HTR-8/SVneo (cell line): ENCODE measurements around the gene HSPD1.

Experiments
- DNase-seq: peaks from one replicate; pipeline ENCODE4 v3.0.0; 2011; ENCODE audit warnings: low spot score, mixed read lengths; ENCODE audit not compliant: insufficient read length
- FAIRE-seq: peaks from 2 replicates; lab custom pipeline; 2011; peaks lifted over from hg19 to GRCh38; lab: Jason Lieb, UNC

The HSPD1 gene

GRCh38 chr2:197499594-197500502, at the start of gene HSPD1, which contains the start of gene HSPE1:
HSPD1 (minus strand) TSS chr2:197499840; CDS start chr2:197498848, 992 bp downstream.
HSPE1 (plus strand) TSS chr2:197500379; CDS start chr2:197500437, 58 bp downstream.
- FAIRE-seq (peak; percentile 89), DNase-seq (peak; percentile 92)

GRCh38 chr2:197548582-197548981, 48.9 kb upstream of the HSPD1 start:
- FAIRE-seq (no peak), DNase-seq (no peak)

- DNase-seq (no peak), FAIRE-seq (no peak)
Measured at GRCh38 chr2:197547163-197547900, 47.7 kb upstream of the HSPD1 start.

GRCh38 chr2:197543206-197543605, 43.6 kb upstream of the HSPD1 start:
- DNase-seq (no peak), FAIRE-seq (no peak)

- no peak for FAIRE-seq
Measured at GRCh38 chr2:197539734-197540133, 40.1 kb upstream of the HSPD1 start.

GRCh38 chr2:197538412-197538811, 38.8 kb upstream of the HSPD1 start:
- FAIRE-seq (no peak), DNase-seq (no peak)

More at GRCh38 chr2:197539734-197540133, 40.1 kb upstream of the HSPD1 start:
- DNase-seq = no peak

- DNase-seq (no peak), FAIRE-seq (no peak)
Measured at GRCh38 chr2:197517150-197517549, 17.5 kb upstream of the HSPD1 start.

- FAIRE-seq = no peak
- DNase-seq = no peak
Measured at GRCh38 chr2:197516393-197516761, 16.7 kb upstream of the HSPD1 start.

GRCh38 chr2:197515739-197516392, 16.2 kb upstream of the HSPD1 start, which contains the start of gene MOB4:
MOB4 (plus strand) TSS chr2:197516066; CDS start chr2:197516087, 21 bp downstream.
- DNase-seq (peak; percentile 90), FAIRE-seq (peak; percentile 88)

GRCh38 chr2:197515315-197515738, 15.7 kb upstream of the HSPD1 start:
- no peak for FAIRE-seq
- no peak for DNase-seq

GRCh38 chr2:197514754-197515153, 15.1 kb upstream of the HSPD1 start:
- DNase-seq (peak; percentile 21), FAIRE-seq (no peak)

GRCh38 chr2:197513915-197514314, 14.3 kb upstream of the HSPD1 start:
- no peak for DNase-seq
- FAIRE-seq = no peak

GRCh38 chr2:197506658-197507057, 7.0 kb upstream of the HSPD1 start:
- DNase-seq (no peak), FAIRE-seq (no peak)

- DNase-seq (no peak), FAIRE-seq (no peak)
Measured at GRCh38 chr2:197504512-197504911, 4.9 kb upstream of the HSPD1 start.

- FAIRE-seq = no peak
Measured at GRCh38 chr2:197504000-197504399, 4.4 kb upstream of the HSPD1 start.

GRCh38 chr2:197502685-197503084, 3.0 kb upstream of the HSPD1 start:
- DNase-seq (no peak), FAIRE-seq (no peak)

More at GRCh38 chr2:197504000-197504399, 4.4 kb upstream of the HSPD1 start:
- no peak for DNase-seq

- no peak for FAIRE-seq
- DNase-seq = no peak
Measured at GRCh38 chr2:197502201-197502600, 2.6 kb upstream of the HSPD1 start.

GRCh38 chr2:197500503-197501131, 977 bp upstream of the HSPD1 start:
- no peak for DNase-seq
- no peak for FAIRE-seq

- FAIRE-seq (no peak), DNase-seq (peak; percentile 20)
Measured at GRCh38 chr2:197498937-197499593, 575 bp downstream of the HSPD1 start.
